ENCODE results near the gene ZBTB7C.

Gene ZBTB7C

GRCh38 chr18:48124857-48125626, 284.1 kb downstream of the ZBTB7C start:
- no peak for TF ChIP-seq REST (IDR thresholded peaks at IDR 0.05; ENCODE audit: insufficient read depth in 1 of 2, low read depth in 2 of 2, low read length in 2 of 2)
- TF ChIP-seq SIN3A (IDR thresholded peaks at IDR 0.05; ENCODE audit: borderline replicate concordance, insufficient read depth, low read length): no peak
- TF ChIP-seq POLR2AphosphoS5 (IDR thresholded peaks at IDR 0.05; ENCODE audit: low read depth, low read length): no peak
- no peak for TF ChIP-seq TAF1 (IDR thresholded peaks at IDR 0.05; ENCODE audit: borderline replicate concordance, insufficient read depth, low read length)
- no peak for TF ChIP-seq FOXP2 (optimal IDR thresholded peaks at IDR 0.05; ENCODE audit: borderline replicate concordance, extremely low read depth, extremely low read length, insufficient read depth)

DNA sequence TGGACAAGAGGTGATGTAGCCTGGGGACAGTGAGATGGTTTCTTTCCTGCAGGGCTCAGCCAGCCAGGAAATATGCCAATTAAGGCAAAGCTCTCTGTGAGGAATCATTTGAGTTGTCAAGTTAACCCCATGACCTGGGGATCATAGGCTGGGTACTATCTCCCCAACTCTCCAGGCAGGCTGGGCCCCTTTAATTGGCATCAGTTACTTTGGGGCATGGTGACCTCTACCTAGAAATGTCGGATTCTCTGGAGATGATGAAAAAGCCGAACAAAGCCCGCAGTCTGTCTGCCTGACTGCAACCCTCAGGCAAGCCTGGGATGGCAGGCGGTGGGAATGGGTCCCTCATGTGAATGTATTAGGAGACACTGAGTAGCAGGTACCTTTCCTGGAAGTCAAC, 285.2 kb downstream of the ZBTB7C start:
- TF ChIP-seq SIN3A (IDR thresholded peaks at IDR 0.05; ENCODE audit: borderline replicate concordance, insufficient read depth, low read length): no peak
- no peak for TF ChIP-seq POLR2AphosphoS5 (IDR thresholded peaks at IDR 0.05; ENCODE audit: low read depth, low read length)
- no peak for TF ChIP-seq FOXP2 (optimal IDR thresholded peaks at IDR 0.05; ENCODE audit: borderline replicate concordance, extremely low read depth, extremely low read length, insufficient read depth)
- no peak for TF ChIP-seq REST (IDR thresholded peaks at IDR 0.05; ENCODE audit: insufficient read depth in 1 of 2, low read depth in 2 of 2, low read length in 2 of 2)

- TF ChIP-seq FOXP2 (optimal IDR thresholded peaks at IDR 0.05; ENCODE audit: borderline replicate concordance, extremely low read depth, extremely low read length, insufficient read depth) (no peak), SIN3A (IDR thresholded peaks at IDR 0.05; ENCODE audit: borderline replicate concordance, insufficient read depth, low read length) (no peak), REST (IDR thresholded peaks at IDR 0.05; ENCODE audit: insufficient read depth in 1 of 2, low read depth in 2 of 2, low read length in 2 of 2) (no peak), TAF1 (IDR thresholded peaks at IDR 0.05; ENCODE audit: borderline replicate concordance, insufficient read depth, low read length) (no peak), POLR2AphosphoS5 (IDR thresholded peaks at IDR 0.05; ENCODE audit: low read depth, low read length) (no peak)
These were observed 285.9 kb downstream of the ZBTB7C start for GRCh38 chr18:48123324-48123723.

DNA sequence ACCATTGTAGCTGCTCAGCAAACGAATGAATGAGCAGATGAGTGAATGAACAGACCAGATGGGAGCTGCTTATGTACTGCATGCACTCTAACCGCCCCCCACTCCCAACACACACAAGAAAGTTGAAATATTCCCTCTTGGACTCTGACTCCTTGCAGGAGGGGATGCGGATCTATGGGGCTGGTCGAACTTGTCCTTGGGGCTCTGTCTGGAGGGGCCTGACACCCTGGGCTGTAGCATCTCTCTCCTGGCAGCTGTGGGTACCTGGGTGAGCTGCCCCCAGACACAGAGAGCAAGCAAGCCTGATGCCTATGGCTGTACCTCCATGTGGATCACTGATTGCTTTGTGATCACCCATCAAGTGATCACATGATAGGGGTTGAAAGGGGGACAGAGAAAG, 286.4 kb downstream of the ZBTB7C start:
- no peak for TF ChIP-seq FOXP2 (optimal IDR thresholded peaks at IDR 0.05; ENCODE audit: borderline replicate concordance, extremely low read depth, extremely low read length, insufficient read depth)
- no peak for TF ChIP-seq SIN3A (IDR thresholded peaks at IDR 0.05; ENCODE audit: borderline replicate concordance, insufficient read depth, low read length)
- TF ChIP-seq TAF1 (IDR thresholded peaks at IDR 0.05; ENCODE audit: borderline replicate concordance, insufficient read depth, low read length): no peak
- TF ChIP-seq REST (IDR thresholded peaks at IDR 0.05; ENCODE audit: insufficient read depth in 1 of 2, low read depth in 2 of 2, low read length in 2 of 2): no peak
- TF ChIP-seq POLR2AphosphoS5 (IDR thresholded peaks at IDR 0.05; ENCODE audit: low read depth, low read length): no peak
